DMS 273 (cell line): ENCODE results near the gene RNF7.
"Not testable (repeated sequence)": the region's sequence is repeated elsewhere in the genome, so short reads cannot be mapped to it uniquely, and the experiment has no call there.

Experiments used
- DNase-seq: peaks from one replicate; lab custom pipeline; 2025; ENCODE audit not compliant: unreplicated experiment; lab: John Stamatoyannopoulos, UW

The RNF7 gene

GRCh38 chr3:141735176-141735575 lies 2.9 kb upstream of the RNF7 start:
- DNase-seq, result no peak

- no peak for DNase-seq
Observed at GRCh38 chr3:141735770-141736465, 2.2 kb upstream of the RNF7 start.

- no peak for DNase-seq
Observed at GRCh38 chr3:141737093-141737492, 1.0 kb upstream of the RNF7 start.

DNA sequence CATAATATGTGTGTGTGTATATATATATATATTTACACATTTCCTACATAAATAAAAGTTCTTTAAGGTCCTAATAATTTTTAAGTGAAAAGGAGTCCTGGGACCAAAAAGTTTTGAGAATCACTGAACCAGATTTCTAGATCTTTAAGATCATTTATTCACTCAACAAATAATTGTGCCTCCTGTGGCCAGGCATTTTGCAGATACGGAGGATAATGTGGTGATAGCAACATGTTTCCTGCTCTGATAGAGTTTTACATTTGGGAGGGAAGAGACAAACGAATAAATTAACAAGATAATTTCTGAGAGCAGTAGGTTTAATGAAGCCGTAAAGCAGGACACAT lies 448 bp upstream of the RNF7 start:
- DNase-seq, result no peak

- peak; percentile 72 for DNase-seq
Observed at GRCh38 chr3:141738891-141739363, 829 bp downstream of the RNF7 start.

DNA sequence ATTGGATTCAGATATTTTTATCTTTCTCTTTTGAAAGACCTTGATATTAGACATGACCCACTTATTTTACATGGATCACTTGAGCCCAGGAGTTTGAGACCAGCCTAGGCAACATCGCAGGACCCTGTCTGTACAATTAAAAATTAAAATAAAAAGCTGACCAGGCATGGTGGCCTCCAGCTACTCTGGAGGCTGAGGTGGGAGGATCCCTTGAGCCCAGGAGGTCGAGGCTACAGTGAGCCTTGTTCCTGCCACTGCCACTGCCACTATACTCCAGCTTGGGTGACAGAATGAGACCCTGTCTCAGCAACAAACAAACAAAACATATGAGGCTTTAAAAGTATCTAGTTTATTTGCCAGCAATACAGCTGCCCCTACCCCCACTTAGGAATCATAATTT lies 1.6 kb downstream of the RNF7 start:
- no peak for DNase-seq

DNA sequence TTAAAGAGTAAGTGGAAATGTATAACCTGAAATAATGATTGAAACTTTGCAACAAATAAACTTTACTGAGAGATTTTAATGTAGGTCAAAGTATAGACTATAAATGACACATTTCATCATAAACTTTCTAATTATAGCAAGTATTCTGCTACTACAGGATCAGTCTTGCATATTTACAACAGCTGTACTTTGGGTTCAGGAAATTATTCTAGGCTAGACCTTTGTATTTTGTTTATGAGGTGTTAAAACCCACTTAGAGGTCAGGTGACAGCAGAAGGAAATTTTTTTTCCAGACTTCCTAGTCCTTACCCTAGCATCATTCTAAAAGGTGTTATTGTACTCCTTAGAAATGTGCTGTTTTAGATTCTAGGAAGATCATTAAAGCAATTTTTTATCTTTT lies 2.3 kb downstream of the RNF7 start:
- DNase-seq, result no peak

DNA sequence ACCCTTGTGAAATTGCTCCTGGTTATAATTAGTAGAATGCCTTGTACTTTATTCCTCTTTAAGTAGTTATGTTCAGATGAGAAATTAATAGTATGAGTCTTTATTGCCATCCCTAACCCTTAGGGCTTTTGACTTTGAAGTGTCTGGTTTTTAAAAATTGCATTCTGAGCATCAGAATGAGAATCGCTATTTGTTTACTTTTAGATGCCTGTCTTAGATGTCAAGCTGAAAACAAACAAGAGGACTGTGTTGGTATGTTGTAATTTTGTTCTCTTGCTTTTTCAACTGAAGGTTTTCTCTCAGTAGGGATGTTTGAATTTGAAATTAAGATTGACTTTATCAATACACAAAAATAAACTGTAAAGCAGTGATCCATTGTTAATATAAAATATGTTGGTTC lies 5.2 kb downstream of the RNF7 start:
- no peak for DNase-seq

DNA sequence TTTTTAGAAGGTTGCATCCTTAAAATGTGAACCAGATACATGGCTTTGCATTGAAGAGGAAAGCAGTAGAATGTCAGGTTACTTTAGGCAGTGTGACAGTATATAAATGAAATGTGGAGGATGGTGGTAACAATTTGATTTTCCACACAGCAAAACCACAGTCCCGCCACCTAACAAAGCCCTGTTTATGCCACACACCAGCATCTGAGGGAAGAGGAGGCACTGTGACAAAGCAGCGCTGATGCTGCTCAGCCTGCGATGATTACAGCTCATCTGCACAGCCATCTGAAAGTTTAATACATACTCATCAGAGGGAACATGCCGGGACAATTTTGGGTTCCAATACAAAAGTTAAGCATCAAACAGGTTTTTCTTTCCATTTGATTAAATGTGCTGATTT lies 8.9 kb downstream of the RNF7 start:
- no peak for DNase-seq

GRCh38 chr3:141753399-141753798 lies 15.3 kb downstream of the RNF7 start:
- no peak for DNase-seq

DNA sequence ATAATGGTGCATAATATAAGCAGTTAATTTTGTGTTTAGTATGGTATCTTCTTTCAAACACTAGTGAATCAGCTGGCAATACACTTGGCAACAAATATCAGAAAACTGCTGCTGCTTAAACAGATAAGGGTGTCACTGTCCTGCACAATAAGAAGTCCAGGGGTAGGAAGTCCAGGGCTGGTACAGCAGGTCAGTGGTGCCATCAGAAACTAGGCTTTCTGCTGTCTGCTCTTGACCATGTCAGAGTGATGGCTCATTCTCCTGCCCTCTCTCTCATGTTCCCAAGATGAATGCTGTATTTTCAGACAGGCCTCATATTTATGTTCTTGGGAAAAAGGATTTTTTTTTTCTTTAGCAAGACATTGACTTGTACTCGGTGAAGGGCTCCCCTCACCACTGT lies 15.9 kb downstream of the RNF7 start:
- DNase-seq, result no peak

DNA sequence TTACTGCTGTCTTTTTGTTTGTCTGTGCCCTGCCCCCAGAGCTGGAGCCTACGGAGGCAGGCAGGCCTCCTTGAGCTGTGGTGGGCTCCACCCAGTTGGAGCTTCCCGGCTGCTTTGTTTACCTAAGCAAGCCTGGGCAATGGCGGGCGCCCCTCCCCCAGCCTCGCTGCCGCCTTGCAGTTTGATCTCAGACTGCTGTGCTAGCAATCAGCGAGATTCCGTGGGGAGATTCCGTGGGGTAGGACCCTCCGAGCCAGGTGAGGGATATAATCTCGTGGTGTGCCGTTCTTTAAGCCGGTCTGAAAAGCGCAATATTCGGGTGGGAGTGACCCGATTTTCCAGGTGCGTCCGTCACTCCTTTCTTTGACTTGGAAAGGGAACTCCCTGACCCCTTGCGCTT lies 24.5 kb downstream of the RNF7 start:
- not testable (repeated sequence) for DNase-seq

DNA sequence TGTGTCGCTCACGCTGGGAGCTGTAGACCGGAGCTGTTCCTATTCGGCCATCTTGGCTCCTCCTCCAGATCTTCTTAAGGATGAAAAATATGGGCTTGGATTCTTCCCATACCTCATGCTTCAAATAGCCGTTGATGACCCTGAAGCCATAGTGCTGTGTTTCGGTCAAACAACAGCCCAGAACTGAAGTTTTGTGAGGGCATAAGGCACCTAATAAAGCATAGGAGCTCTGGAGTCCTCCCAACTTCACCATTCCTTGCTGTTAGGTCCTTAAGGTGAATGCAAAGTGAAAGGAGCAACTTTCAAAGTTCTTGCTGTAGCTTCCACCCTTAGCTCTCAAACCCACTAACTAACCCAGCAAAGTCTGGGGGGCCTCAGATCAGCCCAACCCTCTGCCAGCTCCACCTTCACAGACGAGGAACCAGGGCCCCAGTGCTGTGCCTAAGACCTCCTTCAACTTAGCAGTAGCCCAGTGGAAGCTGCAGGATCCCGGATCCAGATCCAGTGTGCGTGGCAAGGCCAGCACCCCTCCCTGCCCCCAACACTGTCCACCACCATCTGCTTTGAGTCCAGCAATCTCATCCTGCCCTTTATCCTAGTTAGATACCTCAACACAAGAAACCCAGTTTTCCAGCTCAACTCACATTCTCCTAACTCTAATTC lies 25.1 kb downstream of the RNF7 start, which contains the start of gene GRK7:
Gene GRK7 (plus strand): TSS at position 321 of the 663 bp plus-strand sequence. CDS start 14,877 bp downstream, outside the sequence.
- no peak for DNase-seq

DNA sequence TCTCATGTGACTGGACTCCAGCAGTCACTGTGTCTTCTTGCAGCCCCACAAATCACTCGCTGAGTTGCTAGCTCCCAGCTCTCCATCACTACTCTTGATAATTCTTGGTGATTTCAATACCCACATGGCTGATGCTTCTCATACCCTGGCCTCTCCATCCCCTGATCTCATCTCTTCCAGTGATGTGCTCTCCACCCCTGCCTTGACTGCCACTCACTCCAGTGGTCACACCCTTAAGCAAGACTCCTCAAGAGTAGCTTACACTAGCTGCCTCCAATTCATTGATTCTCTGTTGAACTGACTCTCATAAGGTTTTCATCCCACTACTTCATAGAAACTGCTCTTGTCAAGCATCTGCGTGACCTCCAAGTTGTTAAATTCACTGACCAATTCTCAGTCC lies 25.9 kb downstream of the RNF7 start:
- no peak for DNase-seq

GRCh38 chr3:141764465-141764864 lies 26.4 kb downstream of the RNF7 start:
- DNase-seq, result no peak

DNA sequence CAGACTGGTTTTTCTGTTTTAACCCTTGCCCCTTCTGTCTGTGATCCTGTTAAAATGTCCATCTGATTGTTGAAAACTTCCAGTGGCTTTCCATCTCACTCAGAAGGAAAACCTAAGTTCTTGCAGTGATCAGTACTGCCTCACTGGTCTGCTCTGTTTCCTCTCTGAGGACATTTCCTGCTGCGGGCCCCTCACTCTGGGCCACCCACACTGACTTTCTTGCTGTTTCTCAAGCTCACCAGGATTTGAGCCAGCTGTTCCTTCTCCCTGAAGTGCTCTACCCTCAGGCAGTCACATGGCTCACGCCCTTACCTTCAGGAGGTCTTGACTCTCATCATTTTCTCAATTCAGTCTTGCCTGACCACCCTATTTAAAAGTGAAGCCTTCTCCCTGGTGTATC lies 26.9 kb downstream of the RNF7 start:
- DNase-seq, result no peak

DNA sequence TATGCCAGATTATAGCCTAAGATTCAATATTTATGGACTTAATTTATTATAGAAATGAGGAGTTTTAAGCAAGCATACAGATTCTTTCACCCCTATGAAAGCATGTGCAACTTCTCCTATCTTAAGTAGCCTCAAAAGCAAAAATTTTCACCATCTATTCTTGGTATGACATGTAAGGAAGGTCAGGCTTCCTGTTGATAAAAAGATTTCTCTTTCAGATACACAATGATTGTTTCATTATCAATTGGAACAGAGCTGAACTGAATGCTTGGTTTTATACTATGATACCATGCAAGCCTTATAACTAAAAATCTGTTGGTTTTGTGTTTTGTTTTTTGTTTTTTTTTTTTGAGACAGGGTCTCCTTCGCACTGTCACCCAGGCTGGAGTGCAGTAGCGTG lies 29.0 kb downstream of the RNF7 start:
- no peak for DNase-seq

- no peak for DNase-seq
Observed at GRCh38 chr3:141769221-141769894, 31.3 kb downstream of the RNF7 start.

DNA sequence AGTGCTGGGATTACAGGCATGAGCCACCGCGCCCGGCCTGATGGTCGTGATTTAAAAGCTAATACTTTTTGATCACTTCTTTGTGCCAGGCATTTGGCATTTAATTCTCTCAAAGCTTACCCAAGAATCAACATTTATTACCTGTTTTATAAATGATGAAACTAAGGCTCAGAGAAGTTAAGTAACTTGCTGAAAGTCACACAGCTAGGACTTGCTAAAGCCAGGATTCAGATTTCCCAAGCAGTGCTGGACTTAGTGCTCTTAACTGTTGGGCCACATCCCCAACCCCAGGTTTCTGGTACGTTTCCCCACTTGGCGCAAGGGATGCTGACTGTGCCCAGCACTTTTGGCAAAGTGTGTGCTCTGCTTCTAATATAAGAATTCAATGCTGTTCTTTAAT lies 35.6 kb downstream of the RNF7 start:
- no peak for DNase-seq

GRCh38 chr3:141776376-141776775 lies 38.3 kb downstream of the RNF7 start:
- DNase-seq, result no peak

DNA sequence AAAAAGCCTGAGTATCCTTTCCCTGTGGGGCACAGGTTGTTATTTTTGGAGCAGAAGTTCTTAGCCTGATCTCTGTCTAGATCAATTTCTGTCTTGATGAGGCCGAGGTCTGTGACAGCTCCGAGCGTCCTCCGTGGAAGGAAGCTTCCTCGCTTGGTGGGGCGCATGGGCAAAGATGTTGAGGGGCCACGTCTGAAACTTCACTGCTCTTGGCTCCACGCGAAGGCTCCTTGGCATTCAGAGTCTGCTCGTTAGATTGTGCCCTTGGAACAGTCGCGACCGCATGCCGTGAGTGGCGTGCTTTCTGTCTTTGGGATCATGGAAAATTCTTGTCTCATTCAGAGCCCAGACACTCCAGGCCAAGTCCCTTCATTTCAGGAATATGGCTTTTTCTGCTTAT lies 38.8 kb downstream of the RNF7 start:
- DNase-seq, result no peak
